GM15510 (cell line): ENCODE measurements around the gene PLXNB2.

Source experiments
- POLR2A ChIP-seq: IDR thresholded peaks from 3 replicates; pipeline ENCODE4 v1.6.1; 2011; ENCODE audit warnings: borderline replicate concordance; ENCODE audit not compliant: insufficient read length; ENCODE audit errors: extremely low read depth

The PLXNB2 gene

GRCh38 chr22:50261615-50262459, 45.6 kb downstream of the PLXNB2 start, which contains the start of gene MAPK12:
TSS of gene MAPK12 (minus strand) at chr22:50261683. CDS start at chr22:50261509, 174 bp downstream.
- peak; percentile 47 for TF ChIP-seq POLR2A

- TF ChIP-seq POLR2A: peak; percentile 27
Observed at GRCh38 chr22:50260801-50261614, 46.4 kb downstream of the PLXNB2 start.

- no peak for TF ChIP-seq POLR2A
Observed at GRCh38 chr22:50260434-50260800, 47.0 kb downstream of the PLXNB2 start.

GRCh38 chr22:50259302-50259701, 48.1 kb downstream of the PLXNB2 start:
- TF ChIP-seq POLR2A: no peak

- TF ChIP-seq POLR2A: no peak
Observed at GRCh38 chr22:50258361-50259292, 48.8 kb downstream of the PLXNB2 start.

GRCh38 chr22:50257451-50258360, 49.7 kb downstream of the PLXNB2 start:
- TF ChIP-seq POLR2A: no peak

GRCh38 chr22:50257041-50257440, 50.4 kb downstream of the PLXNB2 start:
- no peak for TF ChIP-seq POLR2A

- TF ChIP-seq POLR2A: no peak
Observed at GRCh38 chr22:50256258-50256862, 51.1 kb downstream of the PLXNB2 start.

- no peak for TF ChIP-seq POLR2A
Observed at GRCh38 chr22:50255607-50256006, 51.8 kb downstream of the PLXNB2 start.

GRCh38 chr22:50255099-50255498, 52.3 kb downstream of the PLXNB2 start:
- no peak for TF ChIP-seq POLR2A

- TF ChIP-seq POLR2A: no peak
Observed at GRCh38 chr22:50253941-50254340, 53.5 kb downstream of the PLXNB2 start.

GRCh38 chr22:50253046-50253915, 54.2 kb downstream of the PLXNB2 start:
- TF ChIP-seq POLR2A: no peak

- no peak for TF ChIP-seq POLR2A
Observed at GRCh38 chr22:50252082-50253045, 55.1 kb downstream of the PLXNB2 start.
